GM19043 (cell line): ENCODE data around the gene SETD6.
"Not testable (repeated sequence)": the region's sequence is repeated elsewhere in the genome, so short reads cannot be mapped to it uniquely, and the experiment has no call there.

Experiments used
- ATAC-seq: cut with Tn5 transposase; IDR thresholded peaks from one replicate; pipeline ENCODE4 v1.9.1; 2021; ENCODE audit warnings: low read depth; ENCODE audit not compliant: unreplicated experiment

Gene SETD6

GRCh38 chr16:58535100-58535499 is 19.8 kb downstream of the SETD6 start:
- ATAC-seq, result no peak

GRCh38 chr16:58536278-58536677 is 21.0 kb downstream of the SETD6 start:
- ATAC-seq, result no peak

GRCh38 chr16:58537124-58537906 is 22.0 kb downstream of the SETD6 start:
- ATAC-seq, result no peak

- ATAC-seq, result no peak
Measured at GRCh38 chr16:58541711-58542110, 26.4 kb downstream of the SETD6 start.

GRCh38 chr16:58542291-58542690 is 27.0 kb downstream of the SETD6 start:
- ATAC-seq, result no peak

GRCh38 chr16:58543685-58544084 is 28.4 kb downstream of the SETD6 start:
- ATAC-seq, result no peak

- no peak for ATAC-seq
Measured at GRCh38 chr16:58548378-58548777, 33.1 kb downstream of the SETD6 start.

- ATAC-seq, result no peak
Measured at GRCh38 chr16:58551496-58551895, 36.2 kb downstream of the SETD6 start.

GRCh38 chr16:58556678-58557077 is 41.4 kb downstream of the SETD6 start:
- no peak for ATAC-seq

- ATAC-seq, result no peak
Measured at GRCh38 chr16:58563235-58563634, 47.9 kb downstream of the SETD6 start.

GRCh38 chr16:58563775-58564174 is 48.5 kb downstream of the SETD6 start:
- no peak for ATAC-seq

- not testable (repeated sequence) for ATAC-seq
Measured at GRCh38 chr16:58565697-58566096, 50.4 kb downstream of the SETD6 start.
